Measurements from ENCODE around the gene LDB2. TPM values are rescaled to one million over a fixed set of nuclear protein-coding genes. Genes with fewer than 3 reads are reported as not detected.

LDB2 gene
- total RNA-seq, 4 donors from 2014 or later, result 33.7 to 191 (median 43.5) TPM

GRCh38 chr4:16685536-16685935 lies 212.9 kb downstream of the LDB2 start:
- TF ChIP-seq CTCF (IDR thresholded peaks at IDR 0.05), result no peak
- ATAC-seq (ENCODE audit: low FRiP score) (no peak), DNase-seq (ENCODE audit: low spot score) (no peak)

GRCh38 chr4:16684935-16685334 lies 213.5 kb downstream of the LDB2 start:
- no peak for DNase-seq (ENCODE audit: low spot score)
- ATAC-seq (ENCODE audit: low FRiP score), result no peak
- no peak for TF ChIP-seq CTCF (IDR thresholded peaks at IDR 0.05)

GRCh38 chr4:16684097-16684496 lies 214.3 kb downstream of the LDB2 start:
- ATAC-seq (ENCODE audit: low FRiP score) (no peak), DNase-seq (ENCODE audit: low spot score) (no peak)
- no peak for TF ChIP-seq CTCF (IDR thresholded peaks at IDR 0.05)

GRCh38 chr4:16682975-16683374 lies 215.5 kb downstream of the LDB2 start:
- DNase-seq (ENCODE audit: low spot score), result no peak
- TF ChIP-seq CTCF (IDR thresholded peaks at IDR 0.05), result no peak
- no peak for ATAC-seq (ENCODE audit: low FRiP score)

GRCh38 chr4:16677001-16677944 lies 221.2 kb downstream of the LDB2 start:
- no peak for DNase-seq (ENCODE audit: low spot score)
- no peak for ATAC-seq (ENCODE audit: low FRiP score)
- no peak for TF ChIP-seq CTCF (IDR thresholded peaks at IDR 0.05)

GRCh38 chr4:16676230-16676770 lies 222.1 kb downstream of the LDB2 start:
- no peak for TF ChIP-seq CTCF (IDR thresholded peaks at IDR 0.05)
- DNase-seq (ENCODE audit: low spot score), result no peak
- ATAC-seq (ENCODE audit: low FRiP score), result no peak

- ATAC-seq (ENCODE audit: low FRiP score) (no peak), DNase-seq (ENCODE audit: low spot score) (no peak)
- no peak for TF ChIP-seq CTCF (IDR thresholded peaks at IDR 0.05)
Observed at GRCh38 chr4:16674082-16674481, 224.4 kb downstream of the LDB2 start.
